NCI-H1092 (cell line): Measurements from ENCODE around the gene CRYBA2.

ENCODE experiments used
- DNase-seq: peaks from one replicate; lab custom pipeline; 2025; lab: John Stamatoyannopoulos, UW

CRYBA2 gene

GRCh38 chr2:219023045-219023605 lies 29.9 kb upstream of the CRYBA2 start:
- DNase-seq = no peak

DNA sequence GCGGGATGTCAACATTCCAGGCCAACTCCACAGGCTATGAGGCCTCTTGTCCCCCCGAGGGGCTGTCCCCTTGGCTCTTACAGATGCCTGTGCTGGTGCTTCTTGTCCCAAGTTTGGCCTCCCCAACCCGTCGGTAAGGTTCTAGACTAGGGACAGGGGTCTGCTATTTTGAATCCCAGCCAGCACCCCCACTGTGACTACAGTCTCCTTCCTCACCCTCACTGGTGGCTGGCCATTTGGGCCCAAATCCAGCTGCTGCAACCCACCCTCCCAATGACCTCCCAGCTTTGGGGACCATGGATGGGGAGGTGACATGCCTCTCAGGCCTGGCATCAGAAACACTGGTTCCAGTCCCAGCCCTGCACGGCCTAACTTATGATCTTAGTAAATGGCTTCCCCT lies 29.4 kb upstream of the CRYBA2 start:
- no peak for DNase-seq

DNA sequence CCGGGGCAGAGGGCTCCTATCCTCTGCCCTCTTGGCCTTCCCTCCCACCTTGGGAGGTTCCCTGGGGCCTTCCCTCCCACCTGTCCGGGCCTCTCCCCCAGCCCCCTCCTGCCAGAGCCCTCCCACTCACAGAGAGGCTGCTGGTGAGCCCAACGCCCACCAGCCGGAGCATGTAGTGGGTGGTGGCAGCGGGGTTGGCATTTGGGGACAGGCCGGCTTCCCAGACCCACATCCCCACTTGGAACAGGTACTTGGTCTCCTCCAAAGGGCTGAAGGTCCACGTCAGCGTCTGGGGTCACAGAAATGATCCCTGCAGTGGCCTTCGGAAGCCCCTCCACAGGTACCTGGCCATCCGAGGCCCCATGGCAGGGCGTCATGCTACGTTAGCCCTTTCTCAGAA lies 28.8 kb upstream of the CRYBA2 start:
- DNase-seq = no peak

DNA sequence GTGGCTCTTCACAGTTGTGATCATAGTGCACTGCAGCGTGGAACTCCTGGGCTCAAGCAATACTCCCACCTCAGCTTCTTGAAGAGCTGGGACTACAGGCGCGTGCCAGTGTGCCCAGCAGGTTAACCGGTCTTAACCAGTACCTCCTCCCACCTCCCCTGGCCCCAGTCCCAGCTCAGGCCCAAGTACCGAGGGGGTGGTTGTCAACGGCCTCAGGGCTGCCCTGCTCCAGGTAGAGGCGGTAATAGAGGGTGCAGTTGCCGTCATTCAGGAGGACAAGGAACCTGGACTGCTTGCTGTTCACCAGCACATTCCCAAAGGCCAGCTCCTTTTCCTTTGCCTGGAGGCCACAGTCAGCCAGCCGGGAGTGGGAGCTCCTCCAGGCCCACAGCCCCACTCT lies 28.4 kb upstream of the CRYBA2 start:
- no peak for DNase-seq

DNA sequence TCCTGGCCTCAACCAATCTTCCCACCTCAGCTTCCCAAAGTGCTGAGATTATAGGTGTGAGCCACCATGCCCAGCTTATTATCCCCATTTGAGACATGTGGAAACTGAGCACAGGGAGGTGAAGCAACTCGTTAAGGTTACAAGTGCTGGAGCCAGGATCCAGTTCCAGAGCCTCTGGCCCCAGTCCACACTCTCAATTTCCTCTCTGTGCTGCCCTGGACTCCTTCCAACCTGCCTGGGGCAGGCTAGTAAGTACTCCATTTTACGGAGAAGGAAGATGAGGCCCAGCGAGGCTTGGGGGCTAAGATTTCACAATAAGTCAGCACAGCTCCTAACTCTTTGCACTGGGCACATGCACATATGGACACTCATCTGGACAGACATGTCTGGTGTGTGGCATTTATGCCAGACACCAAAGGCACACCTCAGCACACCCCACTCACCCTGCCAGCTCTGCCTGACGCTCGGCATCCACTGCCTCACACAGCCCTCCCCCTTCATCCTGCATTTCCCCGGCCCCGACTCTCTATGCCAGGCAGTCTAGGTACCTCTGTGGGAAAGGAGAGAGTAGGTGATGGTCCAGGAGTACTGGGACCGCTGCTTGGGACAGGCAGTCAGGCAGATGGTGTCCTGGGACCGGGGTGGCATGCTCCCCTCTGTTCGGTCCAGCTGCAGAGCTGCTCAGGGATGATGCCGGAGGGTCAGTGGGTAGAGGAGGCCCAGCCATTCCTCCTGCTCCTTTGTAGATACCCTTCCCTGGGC lies 27.6 kb upstream of the CRYBA2 start:
- peak; percentile 15 for DNase-seq

GRCh38 chr2:219019436-219019835 lies 26.2 kb upstream of the CRYBA2 start:
- DNase-seq = no peak

DNA sequence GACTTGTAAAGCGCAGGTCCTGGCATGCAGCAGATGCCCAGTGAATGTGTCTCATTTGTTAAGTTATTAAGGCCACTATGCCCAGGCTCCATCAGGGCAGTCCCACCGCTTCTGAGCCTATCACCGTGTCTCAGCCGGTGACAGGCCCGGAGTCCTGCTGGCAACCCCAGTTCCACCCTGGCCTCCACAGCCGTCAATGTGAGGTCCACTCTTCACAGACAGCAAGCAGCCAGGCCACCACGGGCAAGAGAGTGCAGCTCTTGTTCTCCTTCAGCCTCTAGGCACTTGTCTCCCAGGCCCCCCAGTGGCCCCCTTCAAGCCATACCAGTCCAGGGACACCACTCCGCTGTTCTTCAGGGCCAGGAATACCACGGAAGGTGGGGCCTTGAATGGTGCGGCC lies 25.5 kb upstream of the CRYBA2 start:
- DNase-seq = no peak

GRCh38 chr2:219018286-219018685 lies 25.1 kb upstream of the CRYBA2 start:
- no peak for DNase-seq

DNA sequence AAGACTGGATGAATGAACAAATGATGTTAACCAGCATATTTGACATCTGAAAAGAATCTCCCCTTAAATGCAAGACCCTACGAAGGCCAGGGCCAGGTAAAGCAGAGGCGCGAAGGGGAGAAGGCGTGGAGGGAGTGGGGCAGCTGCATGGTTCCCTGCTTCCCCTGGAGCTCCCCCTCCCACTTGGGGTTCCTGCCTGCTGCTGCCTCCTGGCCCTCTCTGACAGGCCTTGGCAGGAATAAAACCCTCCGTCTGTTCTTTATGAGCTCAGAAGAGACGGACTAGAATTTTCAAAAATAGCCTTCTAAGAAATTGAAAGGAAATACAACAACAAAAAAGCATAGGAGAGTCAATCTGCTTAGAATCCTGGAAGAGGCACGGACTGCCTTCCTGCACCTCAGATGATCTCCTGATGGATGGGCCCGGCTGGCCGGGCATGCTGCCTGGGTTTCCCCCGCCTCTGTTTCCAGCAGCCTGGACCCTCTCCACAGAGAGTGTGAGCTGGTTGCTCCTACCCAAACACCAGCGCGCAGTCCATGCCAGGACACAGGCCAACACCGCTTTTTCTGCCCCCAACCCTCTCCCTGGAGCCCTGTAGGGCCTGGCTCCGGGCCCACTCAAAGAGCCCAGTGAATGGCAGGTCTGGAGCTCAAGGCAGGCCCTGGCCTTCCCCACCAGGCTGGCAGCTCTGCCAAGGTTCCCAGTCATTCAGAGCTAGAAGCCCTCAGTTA lies 24.1 kb upstream of the CRYBA2 start:
- DNase-seq = peak; percentile 48

GRCh38 chr2:219016721-219017120 lies 23.5 kb upstream of the CRYBA2 start:
- no peak for DNase-seq

DNA sequence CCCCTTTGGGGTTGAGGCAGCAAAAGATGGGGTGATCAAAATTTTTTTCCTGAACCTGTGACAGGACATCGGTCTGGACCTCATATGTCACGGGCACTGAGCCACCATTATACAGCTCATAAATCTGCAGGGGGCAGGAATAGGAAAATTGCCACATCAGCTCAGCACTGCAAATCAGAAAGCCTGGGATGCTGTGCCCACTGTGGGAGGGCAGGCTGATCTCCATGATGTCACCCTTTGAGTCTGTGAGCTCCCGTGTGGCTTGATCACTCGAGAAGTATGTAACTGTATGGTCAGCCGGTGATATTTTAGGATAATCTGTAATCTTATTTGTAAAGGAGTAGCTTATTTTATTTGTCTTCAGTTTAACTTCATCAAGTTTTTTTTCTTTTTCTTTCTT lies 17.7 kb upstream of the CRYBA2 start:
- no peak for DNase-seq

GRCh38 chr2:219010162-219010756 lies 17.0 kb upstream of the CRYBA2 start:
- DNase-seq = no peak

- DNase-seq = no peak
Measured at GRCh38 chr2:219009294-219009693, 16.1 kb upstream of the CRYBA2 start.

GRCh38 chr2:219003979-219004378 lies 10.8 kb upstream of the CRYBA2 start:
- DNase-seq = no peak

GRCh38 chr2:219003267-219003634 lies 10.0 kb upstream of the CRYBA2 start:
- no peak for DNase-seq

- DNase-seq = peak; percentile 62
Measured at GRCh38 chr2:219002395-219003266, 9.4 kb upstream of the CRYBA2 start.

DNA sequence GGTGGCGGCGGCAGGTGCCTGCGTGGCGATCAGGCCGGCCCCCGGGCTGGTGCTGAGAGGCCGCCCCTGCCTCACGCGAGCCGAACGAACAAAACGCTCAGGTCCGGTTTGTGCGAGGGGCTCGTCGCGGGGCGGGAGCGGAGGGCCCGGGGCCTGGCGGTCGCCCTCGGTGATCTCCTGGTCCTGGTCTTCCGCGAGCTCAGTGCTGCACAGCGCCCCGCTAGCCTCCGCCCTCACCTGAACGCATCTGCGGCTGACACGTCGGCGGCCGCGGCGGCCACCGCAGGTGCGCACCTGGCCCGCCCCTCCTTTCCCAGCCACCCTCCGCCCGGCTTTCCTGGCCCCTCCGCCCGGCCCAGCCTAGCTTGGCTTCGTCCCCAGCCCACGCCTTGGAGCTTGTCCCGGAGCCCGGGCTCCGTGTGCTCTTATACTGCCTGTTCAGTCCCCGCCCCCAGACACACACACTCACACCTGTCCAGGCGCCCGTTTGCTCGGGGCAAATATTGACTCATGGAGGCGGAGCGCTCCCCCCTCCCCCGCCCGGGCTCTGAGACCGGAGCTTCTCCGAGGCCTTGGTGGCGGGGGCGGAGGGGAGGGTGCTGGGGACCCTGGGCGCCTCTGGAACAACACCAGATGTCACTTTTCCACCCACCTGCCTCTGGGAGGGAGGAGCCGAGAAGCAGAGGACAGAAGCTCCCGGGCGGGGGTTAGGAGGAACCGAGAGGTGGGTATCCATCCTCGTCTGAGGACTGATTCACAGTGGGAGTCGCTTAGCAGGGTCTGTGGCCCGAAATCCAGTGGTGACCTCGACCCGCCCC lies 8.6 kb upstream of the CRYBA2 start:
- peak; percentile 95 for DNase-seq

GRCh38 chr2:219001100-219001576 lies 7.9 kb upstream of the CRYBA2 start:
- no peak for DNase-seq

GRCh38 chr2:219000569-219000960 lies 7.3 kb upstream of the CRYBA2 start:
- no peak for DNase-seq

DNA sequence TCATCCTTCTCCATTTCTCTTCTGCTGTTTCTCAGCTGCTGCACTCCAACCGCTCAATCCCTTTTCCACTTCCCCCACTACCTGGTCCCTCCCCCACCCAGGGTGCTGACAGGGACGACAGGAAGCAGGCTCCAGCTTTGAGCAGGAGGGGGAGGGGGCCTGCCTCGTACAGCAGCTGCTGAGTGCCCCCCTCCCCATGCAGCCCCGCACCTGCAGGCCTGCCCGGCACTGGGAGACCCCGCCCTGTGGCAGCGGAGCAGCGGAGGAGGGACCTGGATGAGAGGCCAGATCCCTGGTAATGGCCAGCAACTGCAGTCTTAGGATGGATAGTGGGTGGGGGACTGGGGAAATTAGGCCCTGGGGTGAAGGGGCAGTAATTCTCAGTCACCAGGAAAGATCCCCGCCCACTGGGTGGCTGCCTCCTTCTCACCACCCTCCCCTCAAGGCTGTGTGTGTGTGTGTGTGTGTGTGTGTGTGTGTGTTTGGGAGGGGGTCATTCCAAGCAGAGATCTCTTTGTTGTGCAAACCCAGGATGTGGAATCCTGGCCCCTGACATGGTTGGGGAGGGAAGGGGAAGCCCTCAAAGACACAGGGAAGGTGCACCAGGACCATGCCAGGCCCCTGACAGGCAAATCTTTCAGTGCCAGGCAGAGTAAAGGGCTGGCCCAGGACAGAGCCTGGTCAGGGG lies 6.8 kb upstream of the CRYBA2 start:
- DNase-seq = peak; percentile 74
